ENCODE data around the gene HMHB1.
"Not testable (repeated sequence)": the region's sequence is repeated elsewhere in the genome, so short reads cannot be mapped to it uniquely, and the experiment has no call there.

The HMHB1 gene

GRCh38 chr5:143801252-143801939 is 10.6 kb upstream of the HMHB1 start:
- no peak for DNase-seq (ENCODE audit: low read depth in 1 of 2, low spot score in 1 of 2)

GRCh38 chr5:143805861-143806260 is 6.1 kb upstream of the HMHB1 start:
- DNase-seq (ENCODE audit: low read depth in 1 of 2, low spot score in 1 of 2): no peak

- DNase-seq (ENCODE audit: low read depth in 1 of 2, low spot score in 1 of 2): no peak
These were observed 5.4 kb upstream of the HMHB1 start for GRCh38 chr5:143806579-143806978.

DNA sequence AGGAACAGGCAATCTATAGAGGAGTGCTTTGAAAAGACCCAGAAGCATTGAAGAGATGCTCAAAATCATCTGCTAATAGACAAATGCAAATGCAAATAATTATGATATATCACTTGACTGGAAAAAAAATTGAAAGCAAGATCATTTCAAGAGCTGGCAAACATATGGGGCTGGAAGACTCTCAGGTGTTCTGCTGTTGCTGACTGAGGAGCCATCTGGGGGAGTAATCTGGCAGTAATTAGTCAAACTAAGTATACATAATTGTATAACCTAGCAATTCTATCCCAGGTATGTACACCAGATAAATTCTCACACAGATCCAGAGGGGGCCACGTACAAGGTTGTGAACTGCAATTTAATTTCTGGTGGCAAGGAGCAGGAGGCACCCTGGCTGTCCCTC is 4.6 kb upstream of the HMHB1 start:
- DNase-seq (ENCODE audit: low read depth in 1 of 2, low spot score in 1 of 2): no peak

DNA sequence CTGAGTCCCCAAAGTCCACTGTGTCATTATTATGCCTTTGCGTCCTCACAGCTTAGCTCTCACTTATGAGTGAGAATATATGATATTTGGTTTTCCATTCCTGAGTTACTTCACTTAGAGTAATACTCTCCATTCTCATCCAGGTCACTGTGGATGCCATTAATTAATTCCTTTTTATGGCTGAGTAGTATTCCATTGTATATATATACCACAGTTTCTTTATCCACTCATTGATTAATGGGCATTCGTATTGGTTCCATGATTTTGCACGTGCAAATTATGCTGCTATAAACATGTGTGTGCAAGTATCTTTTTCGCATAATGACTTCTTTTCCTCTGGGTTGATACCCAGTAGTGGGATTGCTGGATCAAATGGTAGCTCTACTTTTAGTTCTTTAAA is 4.4 kb downstream of the HMHB1 start:
- not testable (repeated sequence) for DNase-seq (ENCODE audit: low read depth in 1 of 2, low spot score in 1 of 2)

- DNase-seq (ENCODE audit: low read depth in 1 of 2, low spot score in 1 of 2): no peak
These were observed 7.8 kb downstream of the HMHB1 start for GRCh38 chr5:143819716-143820115.

DNA sequence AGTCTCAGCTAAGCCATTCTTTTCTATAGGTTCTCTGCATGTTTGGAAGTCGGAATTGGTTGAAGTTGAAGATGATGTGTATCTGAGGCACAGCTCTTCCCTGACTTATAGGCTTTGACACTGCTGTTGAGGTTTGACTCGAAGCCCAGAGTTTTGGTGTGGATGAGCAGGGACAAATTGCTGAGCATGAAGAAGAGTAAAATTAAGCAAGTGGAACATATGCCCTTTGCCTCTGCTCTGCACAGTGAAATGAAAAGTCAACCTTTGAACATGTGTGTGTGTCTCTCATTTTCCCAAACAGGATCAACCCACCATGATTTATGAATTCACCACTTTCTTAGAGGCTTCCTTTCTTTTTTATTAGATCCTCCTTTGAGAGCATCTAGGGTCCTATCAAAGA is 8.5 kb downstream of the HMHB1 start:
- no peak for DNase-seq (ENCODE audit: low read depth in 1 of 2, low spot score in 1 of 2)

DNA sequence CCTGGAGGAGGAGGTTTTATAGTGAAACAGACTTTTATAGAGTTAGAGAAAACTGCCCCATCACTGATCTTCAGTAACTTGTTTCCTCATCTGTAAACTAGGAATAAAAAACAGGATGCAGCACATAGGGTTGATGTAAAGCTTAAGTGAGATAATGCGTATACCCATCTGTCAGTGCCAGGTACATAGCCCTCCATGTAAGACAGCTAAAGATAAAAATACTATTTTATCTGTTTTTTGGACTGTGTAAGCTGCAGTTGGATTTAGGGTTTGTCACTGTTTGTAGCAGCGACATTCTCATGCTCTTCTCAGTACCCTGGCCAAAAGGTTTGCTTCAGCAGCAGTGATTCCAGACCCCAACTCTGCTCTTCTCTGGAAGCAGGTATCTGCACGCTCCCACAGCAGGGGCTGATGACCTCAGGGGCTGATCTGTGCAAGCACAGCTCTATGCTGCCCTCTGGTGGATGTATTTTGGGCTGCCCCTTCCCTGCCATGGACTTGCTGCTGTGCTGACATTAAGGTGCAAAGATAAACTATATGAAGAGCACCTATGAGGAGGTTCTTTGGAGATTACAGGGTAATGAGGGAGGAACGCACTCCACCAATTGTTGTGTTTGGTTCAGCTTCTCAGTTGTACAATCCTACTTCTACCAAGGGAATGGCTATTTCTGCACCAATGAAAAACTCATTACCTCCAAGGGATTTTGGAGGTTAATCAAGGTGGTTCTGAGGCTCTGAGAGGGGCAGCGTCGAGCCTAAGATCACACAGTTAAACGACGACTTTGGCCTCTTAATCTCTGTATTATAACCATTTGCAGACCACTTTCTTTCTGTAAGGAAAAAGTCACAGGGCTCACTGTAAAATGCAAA is 13.1 kb downstream of the HMHB1 start:
- DNase-seq (ENCODE audit: low read depth in 1 of 2, low spot score in 1 of 2): peak; percentile 72 to 74

DNA sequence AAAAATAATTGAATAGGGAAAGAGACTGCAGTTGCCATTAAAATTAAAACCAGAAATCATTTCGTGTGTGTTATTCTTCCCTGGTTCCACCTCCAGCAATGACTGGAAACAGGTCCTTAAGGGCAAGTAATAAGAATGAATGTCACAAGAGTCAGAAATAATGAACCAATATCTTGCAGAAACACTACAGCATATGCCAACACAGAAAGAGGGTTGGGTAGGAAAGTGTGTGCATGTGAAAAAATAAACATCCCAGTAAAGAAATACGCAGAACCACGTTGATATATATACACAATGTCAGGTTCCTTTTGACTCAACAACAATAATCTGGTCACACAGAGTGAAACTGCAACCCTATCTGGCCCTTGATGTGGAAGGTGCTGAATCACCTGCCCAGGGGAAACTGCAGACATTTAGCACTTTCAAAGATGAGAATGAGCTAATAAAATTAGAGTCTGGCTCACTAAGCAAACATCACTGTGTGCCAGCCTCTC is 15.0 kb downstream of the HMHB1 start:
- DNase-seq (ENCODE audit: low read depth in 1 of 2, low spot score in 1 of 2): no peak

- DNase-seq (ENCODE audit: low read depth in 1 of 2, low spot score in 1 of 2): no peak
These were observed 16.7 kb downstream of the HMHB1 start for GRCh38 chr5:143828710-143829109.

- DNase-seq (ENCODE audit: low read depth in 1 of 2, low spot score in 1 of 2): no peak
These were observed 21.2 kb downstream of the HMHB1 start for GRCh38 chr5:143833177-143833576.

DNA sequence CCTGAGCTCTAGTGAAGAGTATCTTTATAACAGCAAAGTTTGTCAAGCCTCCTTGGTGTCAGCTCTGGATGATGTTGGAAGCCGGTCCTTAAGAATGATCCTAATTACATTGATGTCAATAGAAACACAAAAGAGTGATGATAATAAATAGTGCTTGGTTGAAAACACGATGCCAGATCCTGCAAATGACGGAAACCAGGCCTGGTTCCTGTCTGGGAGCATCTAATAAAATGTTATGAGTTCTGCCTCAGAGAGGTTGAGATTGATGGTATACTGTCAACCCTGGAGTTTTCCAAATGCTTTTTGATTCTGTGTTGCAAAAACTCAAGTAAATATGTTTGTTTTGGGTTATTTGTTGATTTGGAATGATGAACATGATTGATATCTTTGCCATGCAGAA is 23.3 kb downstream of the HMHB1 start:
- DNase-seq (ENCODE audit: low read depth in 1 of 2, low spot score in 1 of 2): no peak

GRCh38 chr5:143836161-143836725 is 24.3 kb downstream of the HMHB1 start:
- no peak for DNase-seq (ENCODE audit: low read depth in 1 of 2, low spot score in 1 of 2)

- no peak for DNase-seq (ENCODE audit: low read depth in 1 of 2, low spot score in 1 of 2)
These were observed 25.4 kb downstream of the HMHB1 start for GRCh38 chr5:143837306-143837848.

GRCh38 chr5:143841446-143841845 is 29.5 kb downstream of the HMHB1 start:
- no peak for DNase-seq (ENCODE audit: low read depth in 1 of 2, low spot score in 1 of 2)

- no peak for DNase-seq (ENCODE audit: low read depth in 1 of 2, low spot score in 1 of 2)
These were observed 31.0 kb downstream of the HMHB1 start for GRCh38 chr5:143842920-143843319.

DNA sequence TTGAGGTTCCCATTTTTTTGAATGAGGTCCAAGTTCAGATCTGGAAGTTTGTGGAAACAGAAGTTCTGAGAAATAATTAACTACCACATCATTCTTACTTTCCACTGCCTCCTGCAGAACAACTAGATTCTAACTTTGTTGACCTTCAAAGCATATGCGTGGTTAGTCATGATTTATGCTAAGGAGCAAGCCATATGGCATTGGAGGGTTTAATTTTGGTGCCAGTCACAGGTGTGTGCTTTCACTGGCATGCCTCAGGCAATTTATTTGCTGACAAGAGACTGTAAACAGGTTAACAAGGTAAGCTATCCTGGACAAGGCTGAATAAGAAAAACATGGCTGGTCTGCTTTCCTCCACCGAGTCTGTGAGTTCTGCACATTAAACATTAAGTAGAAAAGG is 31.5 kb downstream of the HMHB1 start:
- no peak for DNase-seq (ENCODE audit: low read depth in 1 of 2, low spot score in 1 of 2)

DNA sequence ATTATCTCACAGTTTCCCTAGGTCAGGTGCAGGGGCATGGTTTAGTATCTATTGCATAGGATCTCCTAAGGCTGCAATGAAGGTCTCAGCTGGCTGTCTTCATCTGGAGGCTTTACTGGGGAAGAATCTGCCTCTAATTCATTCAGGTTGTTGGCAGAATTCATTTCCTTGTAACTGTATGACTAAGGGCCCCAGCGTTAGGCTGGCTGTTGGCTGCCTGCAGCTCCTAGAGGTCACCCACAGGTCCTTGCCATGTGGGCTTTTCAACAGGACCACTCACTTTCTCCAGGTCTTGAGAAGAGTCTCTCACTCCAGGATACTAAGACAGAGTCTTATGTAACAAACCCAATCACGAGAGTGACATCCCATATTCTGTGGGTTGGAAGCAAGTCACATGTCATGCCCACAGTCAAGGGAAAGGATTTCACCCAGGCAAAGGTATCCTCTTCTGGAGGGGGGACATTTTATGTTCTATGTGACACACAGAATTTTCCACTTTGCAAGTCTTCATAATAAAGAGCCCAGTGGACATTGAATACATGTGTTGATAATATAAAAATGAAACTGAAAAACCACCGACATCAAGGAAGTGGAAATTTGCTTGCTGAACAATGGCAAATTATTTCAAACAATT is 38.2 kb downstream of the HMHB1 start:
- no peak for DNase-seq (ENCODE audit: low read depth in 1 of 2, low spot score in 1 of 2)

- no peak for DNase-seq (ENCODE audit: low read depth in 1 of 2, low spot score in 1 of 2)
These were observed 39.4 kb downstream of the HMHB1 start for GRCh38 chr5:143851383-143851782.

DNA sequence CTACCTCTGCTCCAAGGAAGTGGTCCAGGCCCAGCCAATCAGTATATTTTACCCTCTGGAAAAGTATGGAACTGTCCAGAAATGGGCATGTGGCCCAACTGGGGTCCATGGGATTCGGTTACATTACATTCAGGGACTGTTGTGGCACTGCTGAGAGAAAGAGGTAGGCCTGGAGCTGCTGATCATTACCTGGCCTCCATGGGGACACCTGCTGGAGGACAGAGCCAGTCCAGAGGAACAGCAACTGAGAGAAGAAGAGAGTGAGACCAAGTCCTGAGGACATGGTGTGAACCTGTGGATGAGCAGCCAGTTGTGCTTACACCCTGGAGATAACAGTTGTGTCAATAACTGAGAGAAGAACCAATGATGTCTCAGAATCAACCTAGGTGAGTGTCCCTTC is 48.2 kb downstream of the HMHB1 start:
- DNase-seq (ENCODE audit: low read depth in 1 of 2, low spot score in 1 of 2): no peak

- DNase-seq (ENCODE audit: low read depth in 1 of 2, low spot score in 1 of 2): no peak
These were observed 50.3 kb downstream of the HMHB1 start for GRCh38 chr5:143862271-143862670.

Data from activated T-helper 1 cell treated with anti-CD3 and anti-CD28 coated beads, Interleukin-2, amount 50 U/mL, for 16 hours (primary cell).